ENCODE data around the gene PRSS57. TPM values are rescaled to one million over a fixed set of nuclear protein-coding genes. Genes with fewer than 3 reads are reported as not detected.
"Not testable (repeated sequence)": the region's sequence is repeated elsewhere in the genome, so short reads cannot be mapped to it uniquely, and the experiment has no call there.

PRSS57 gene
- total and polyA plus RNA-seq, 12 donors: 0.06 TPM; not detected in 11

GRCh38 chr19:698529-698928 is 3.3 kb upstream of the PRSS57 start:
- H3K36me3 ChIP-seq; ATAC-seq; intact Hi-C loops (cut with DNase I); H3K9me3 ChIP-seq; DNase-seq; H3K4me3 ChIP-seq; H3K27ac ChIP-seq: not testable (repeated sequence)
- Histone ChIP-seq H3K27me3 (peaks cover 0 to 40% (median 15%) of the 10 kb centered on the region in 7 donors), H3K4me1 (peaks cover 0 to 16% (median 0%) of the 10 kb centered on the region in 9 donors)
- WGBS, 2 donors: 91 to 95% methylated on average over 15 of the region's 15 CpGs

- no peaks in the 10 kb centered on the region for H3K9me3 ChIP-seq
- DNase-seq (no peak), ATAC-seq (peak in 1 of 8 donors; percentile 11)
- peaks cover 0 to 27% (median 11%) of the 10 kb centered on the region in 7 donors for H3K27me3 ChIP-seq
- intact Hi-C loops (cut with DNase I): no loop called here
- WGBS, 2 donors: 43 to 50% methylated on average over 41 of the region's 41 CpGs
- TF ChIP-seq CTCF (IDR thresholded peaks at IDR 0.05): no peak
- H3K4me1 ChIP-seq: peaks cover 0 to 16% (median 0%) of the 10 kb centered on the region in 9 donors
- H3K36me3 ChIP-seq: no peaks in the 10 kb centered on the region
- H3K4me3 ChIP-seq: peak overlapping the region in 1 of 10 donors; percentile 14
- no peak overlapping the region for H3K27ac ChIP-seq
Measured at GRCh38 chr19:694481-695351, 536 bp downstream of the PRSS57 start.

- intact Hi-C loops (cut with DNase I): no loop called here
- TF ChIP-seq CTCF (IDR thresholded peaks at IDR 0.05): no peak
- ATAC-seq: peak in 4 of 8 donors; percentile 52 to 78 (median 61)
- no peaks in the 10 kb centered on the region for H3K9me3 ChIP-seq
- no peaks in the 10 kb centered on the region for H3K36me3 ChIP-seq
- H3K27ac ChIP-seq: no peak overlapping the region
- H3K27me3 ChIP-seq: peaks cover 0 to 8% (median 2%) of the 10 kb centered on the region in 7 donors
- H3K4me3 ChIP-seq: no peak overlapping the region
- WGBS, 2 donors: 42 to 49% methylated on average over 18 of the region's 18 CpGs
- H3K4me1 ChIP-seq: peaks cover 0 to 5% (median 0%) of the 10 kb centered on the region in 9 donors
- peak; percentile 54 to 67 for DNase-seq
Measured at GRCh38 chr19:690203-690602, 5.0 kb downstream of the PRSS57 start.

GRCh38 chr19:688992-689391 is 6.3 kb downstream of the PRSS57 start:
- Histone ChIP-seq H3K36me3 (no peaks in the 10 kb centered on the region), H3K4me1 (no peaks in the 10 kb centered on the region), H3K27ac (no peak overlapping the region), H3K4me3 (no peak overlapping the region), H3K27me3 (no peaks in the 10 kb centered on the region), H3K9me3 (no peaks in the 10 kb centered on the region)
- WGBS, 2 donors: 73 to 85% methylated on average over 15 to 17 of the region's 17 CpGs
- intact Hi-C loops (cut with DNase I): no loop called here
- no peak for TF ChIP-seq CTCF (IDR thresholded peaks at IDR 0.05)
- DNase-seq (no peak), ATAC-seq (peak in 1 of 8 donors; percentile 4)

GRCh38 chr19:688214-688613 is 7.0 kb downstream of the PRSS57 start:
- H3K27me3 ChIP-seq: no peaks in the 10 kb centered on the region
- DNase-seq (no peak), ATAC-seq (no peak)
- no peaks in the 10 kb centered on the region for H3K36me3 ChIP-seq
- intact Hi-C loops (cut with DNase I): no loop called here
- no peak overlapping the region for H3K27ac ChIP-seq
- no peaks in the 10 kb centered on the region for H3K9me3 ChIP-seq
- no peak overlapping the region for H3K4me3 ChIP-seq
- no peak for TF ChIP-seq CTCF (IDR thresholded peaks at IDR 0.05)
- WGBS, 2 donors: 51 to 68% methylated on average over 15 of the region's 15 CpGs
- H3K4me1 ChIP-seq: no peaks in the 10 kb centered on the region
